H9 (cell line): ENCODE results near the gene CARD11. TPM values are rescaled to one million over a fixed set of nuclear protein-coding genes. Genes with fewer than 3 reads are reported as not detected.

Experiments used
- DNase-seq: peaks from one replicate; pipeline ENCODE4 v3.0.0-alpha.2; 2017
- H2AFZ ChIP-seq: one replicate; pipeline ENCODE4 v1.6.1; 2013; ENCODE audit warnings: mild to moderate bottlenecking, low read length, control low read depth, moderate library complexity
- H2AK5ac ChIP-seq: 2 replicates; pipeline ENCODE4 v1.6.1; 2013; ENCODE audit warnings: low read length, control low read depth, mixed read lengths; ENCODE audit not compliant: insufficient read length
- H2BK120ac ChIP-seq: one replicate; pipeline ENCODE4 v1.6.1; 2013; ENCODE audit warnings: low read depth, mild to moderate bottlenecking, low read length, control low read depth, inconsistent platforms; ENCODE audit not compliant: poor library complexity, severe bottlenecking
- H2BK12ac ChIP-seq: 2 replicates; pipeline ENCODE4 v1.6.1; 2013; ENCODE audit warnings: low read length, control low read depth, mixed read lengths, low read depth; ENCODE audit not compliant: insufficient read length
- H2BK15ac ChIP-seq: 2 replicates; pipeline ENCODE4 v1.6.1; 2013; ENCODE audit warnings: low read depth, low read length, control low read depth
- H2BK20ac ChIP-seq: one replicate; pipeline ENCODE4 v1.6.1; 2013; ENCODE audit warnings: low read depth, mild to moderate bottlenecking, low read length, control low read depth, inconsistent platforms; ENCODE audit not compliant: poor library complexity, severe bottlenecking
- H2BK5ac ChIP-seq: 2 replicates; pipeline ENCODE4 v1.6.1; 2013; ENCODE audit warnings: low read length, control low read depth, mixed read lengths; ENCODE audit not compliant: insufficient read length
- H3K14ac ChIP-seq: 2 replicates; pipeline ENCODE4 v1.6.1; 2013; ENCODE audit warnings: low read length, control low read depth; ENCODE audit not compliant: insufficient read depth
- H3K18ac ChIP-seq: 2 replicates; pipeline ENCODE4 v1.6.1; 2013; ENCODE audit warnings: low read depth, mild to moderate bottlenecking, mixed read lengths, low read length, control low read depth; ENCODE audit not compliant: insufficient read length
- H3K23ac ChIP-seq: 2 replicates; pipeline ENCODE4 v1.6.1; 2013; ENCODE audit warnings: low read length, control low read depth, mixed read lengths, low read depth; ENCODE audit not compliant: insufficient read length
- H3K23me2 ChIP-seq: 2 replicates; pipeline ENCODE4 v1.6.1; 2013; ENCODE audit warnings: low read depth, mild to moderate bottlenecking, mixed read lengths, low read length, control low read depth; ENCODE audit not compliant: insufficient read length, poor library complexity, severe bottlenecking
- H3K27ac ChIP-seq: 2 replicates; pipeline ENCODE4 v1.5.1; 2013; ENCODE audit warnings: low read length, control low read depth, mixed read lengths, low read depth; ENCODE audit not compliant: insufficient read length
- H3K27me3 ChIP-seq: 2 replicates; pipeline ENCODE4 v1.6.1; 2013; ENCODE audit warnings: low read length, control low read depth, inconsistent platforms; ENCODE audit not compliant: insufficient read depth
- H3K4ac ChIP-seq: 2 replicates; pipeline ENCODE4 v1.6.1; 2013; ENCODE audit warnings: low read depth, mild to moderate bottlenecking, control low read depth, inconsistent platforms, low read length, moderate library complexity
- H3K4me1 ChIP-seq: 2 replicates; pipeline ENCODE4 v1.6.1; 2013; ENCODE audit warnings: low read length, control low read depth, inconsistent platforms; ENCODE audit not compliant: insufficient read depth
- H3K4me2 ChIP-seq: 2 replicates; pipeline ENCODE4 v1.6.1; 2013; ENCODE audit warnings: low read length, control low read depth, mixed read lengths; ENCODE audit not compliant: insufficient read length, insufficient read depth
- H3K56ac ChIP-seq: 2 replicates; pipeline ENCODE4 v1.6.1; 2013; ENCODE audit warnings: low read depth, mild to moderate bottlenecking, mixed read lengths, low read length, control low read depth; ENCODE audit not compliant: insufficient read length
- H3K79me1 ChIP-seq: 2 replicates; pipeline ENCODE4 v1.6.1; 2013; ENCODE audit warnings: low read depth, mild to moderate bottlenecking, moderate library complexity, low read length, control low read depth, inconsistent platforms; ENCODE audit not compliant: insufficient read depth, poor library complexity, severe bottlenecking
- H3K79me2 ChIP-seq: 2 replicates; pipeline ENCODE4 v1.6.1; 2013; ENCODE audit warnings: low read length, control low read depth, inconsistent platforms; ENCODE audit not compliant: insufficient read depth
- H3K9ac ChIP-seq: 2 replicates; pipeline ENCODE4 v1.6.1; 2013; ENCODE audit warnings: low read length, control low read depth, mixed read lengths; ENCODE audit not compliant: insufficient read length; ENCODE audit errors: extremely low read depth
- H3K9me3 ChIP-seq: one replicate; pipeline ENCODE4 v1.6.1; 2013; ENCODE audit warnings: low read depth, low read length, inconsistent platforms; ENCODE audit not compliant: control insufficient read depth
- H3T11ph ChIP-seq: one replicate; pipeline ENCODE4 v1.6.1; 2013; ENCODE audit warnings: mild to moderate bottlenecking, low read length, control low read depth, inconsistent platforms
- H4K20me1 ChIP-seq: one replicate; pipeline ENCODE4 v1.6.1; 2013; ENCODE audit not compliant: control insufficient read depth, insufficient read length, insufficient read depth
- H4K5ac ChIP-seq: 2 replicates; pipeline ENCODE4 v1.6.1; 2013; ENCODE audit warnings: low read depth, mild to moderate bottlenecking, mixed read lengths, low read length, control low read depth; ENCODE audit not compliant: insufficient read length
- H4K8ac ChIP-seq: replicated peaks from 2 replicates; pipeline ENCODE4 v1.6.1; 2013; ENCODE audit warnings: low read length, control low read depth, mixed read lengths, low read depth; ENCODE audit not compliant: insufficient read length
- H4K91ac ChIP-seq: 2 replicates; pipeline ENCODE4 v1.6.1; 2013; ENCODE audit warnings: low read depth, mild to moderate bottlenecking, moderate library complexity, mixed read lengths, low read length, control low read depth; ENCODE audit not compliant: insufficient read length
- H3K27ac Mint-ChIP-seq, 3 experiments: 2 replicates in 2 of 3; 3 replicates in 1 of 3; pipeline ENCODE4 v1.8.0; 2020 to 2021; ENCODE audit warnings: mixed read lengths in 3 of 3, mild to moderate bottlenecking in 1 of 3, moderate library complexity in 1 of 3
- H3K27me3 Mint-ChIP-seq: 2 replicates; pipeline ENCODE4 v1.8.0; 2021; ENCODE audit warnings: low read depth, mild to moderate bottlenecking, moderate library complexity, mixed read lengths
- H3K36me3 Mint-ChIP-seq, 3 experiments: 2 replicates in 2 of 3; 3 replicates in 1 of 3; pipeline ENCODE4 v1.8.0; 2020 to 2021; ENCODE audit warnings: low read depth in 3 of 3, mixed read lengths in 3 of 3; ENCODE audit not compliant: insufficient read depth in 1 of 3
- H3K4me1 Mint-ChIP-seq, 2 experiments: 2 replicates each; pipeline ENCODE4 v1.8.0; 2020; ENCODE audit warnings: mixed read lengths in 2 of 2
- H3K4me3 Mint-ChIP-seq, 2 experiments: 2 replicates in 1 of 2; 3 replicates in 1 of 2; pipeline ENCODE4 v1.8.0; 2020 to 2021; ENCODE audit warnings: mild to moderate bottlenecking in 2 of 2, mixed read lengths in 2 of 2, moderate library complexity in 1 of 2
- H3K9me3 Mint-ChIP-seq, 2 experiments: 2 replicates in 1 of 2; 3 replicates in 1 of 2; pipeline ENCODE4 v1.8.0; 2020; ENCODE audit warnings: mild to moderate bottlenecking in 2 of 2, mixed read lengths in 2 of 2, moderate library complexity in 1 of 2
- CTCF ChIP-seq: fragments of 200-600 bp; sonication (generic); conservative IDR thresholded peaks from 3 replicates; pipeline ENCODE4 v1.8.0; 2021; ENCODE audit warnings: antibody characterized with exemption, mild to moderate bottlenecking
- WGBS: extraction: QIAGEN DNeasy Blood & Tissue Kit; methylation state at CpG from one replicate; pipeline ENCODE4 v1.1.7; 2013; ENCODE audit warnings: missing lambda C conversion rate, low lambda C conversion rate, mixed read lengths; ENCODE audit not compliant: insufficient read length; ENCODE audit errors: extremely low coverage; 5-methylcytosine and 5-hydroxymethylcytosine counted together
- total RNA-seq: library from RNA; stranded (reverse); gene quantifications from 2 replicates; pipeline ENCODE4 v1.2.1, GENCODE V29; 2021

CARD11 gene
- total RNA-seq, 1 experiment from 2014 or later, result 20.0 TPM

DNA sequence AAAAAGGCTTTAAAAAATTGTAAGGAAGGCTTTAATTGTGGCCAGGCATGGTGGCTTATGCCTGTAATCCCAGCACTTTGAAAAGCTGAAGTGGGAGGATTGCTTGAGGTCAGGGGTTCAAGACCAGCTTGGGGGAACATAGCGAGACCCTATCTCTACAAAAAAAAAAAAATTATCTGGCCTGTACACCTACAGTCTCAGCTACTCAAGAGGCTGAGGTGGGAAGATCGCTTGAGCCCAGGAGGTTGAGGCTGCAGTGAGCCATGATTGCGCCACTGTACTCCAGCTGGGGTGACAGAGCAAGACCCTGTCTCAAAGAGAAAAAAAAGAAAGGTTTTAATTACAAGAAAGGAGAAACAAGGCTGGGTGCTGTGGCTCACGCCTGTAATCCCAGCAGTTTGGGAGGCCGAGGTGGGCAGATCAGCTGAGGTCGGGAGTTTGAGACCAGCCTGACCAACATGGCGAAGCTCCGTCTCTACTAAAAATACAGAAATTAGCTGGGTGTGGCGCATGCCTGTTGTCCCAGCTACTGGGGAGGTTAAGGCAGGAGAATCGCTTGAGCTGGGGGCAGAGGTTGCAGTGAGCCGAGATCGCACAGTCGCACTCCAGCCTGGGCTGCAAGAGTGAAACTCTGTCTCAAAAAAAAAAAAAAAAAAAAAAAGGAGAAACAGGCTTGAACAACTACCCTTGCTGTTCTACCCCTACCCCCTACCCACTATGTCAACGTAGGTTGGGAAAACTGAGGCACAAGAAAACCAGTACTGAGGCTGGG, 83.7 kb downstream of the CARD11 start:
- H3T11ph ChIP-seq, result no peak overlapping the region
- H3K27me3 ChIP-seq, result no peaks in the 10 kb centered on the region
- TF ChIP-seq CTCF, result no peak
- H2AK5ac ChIP-seq, result no peak overlapping the region
- H3K14ac ChIP-seq, result no peak overlapping the region
- Mint-ChIP-seq H3K4me3 (no peak overlapping the region), H3K9me3 (peaks cover 3 to 5% of the 10 kb centered on the region in 2 experiments; a peak in 4 of 5 replicates), H3K4me1 (no peaks in the 10 kb centered on the region), H3K36me3 (peaks cover 1 to 10% (median 8%) of the 10 kb centered on the region in 3 experiments; a peak in 4 of 7 replicates), H3K27me3 (no peaks in the 10 kb centered on the region; the same call in 1 of the 2 replicates), H3K27ac (peak overlapping the region in 2 of 3 experiments; percentile 60 to 91; a peak in 1 of 7 replicates)
- H3K23ac ChIP-seq, result no peak overlapping the region
- no peak overlapping the region for H2BK5ac ChIP-seq
- H2AFZ ChIP-seq, result no peak overlapping the region
- no peak for DNase-seq
- H3K18ac ChIP-seq, result no peak overlapping the region
- no peaks in the 10 kb centered on the region for H3K23me2 ChIP-seq
- H4K91ac ChIP-seq, result no peak overlapping the region
- no peaks in the 10 kb centered on the region for H3K9me3 ChIP-seq
- no peak overlapping the region for H4K5ac ChIP-seq
- no peak overlapping the region for H3K56ac ChIP-seq
- no peaks in the 10 kb centered on the region for H3K4me1 ChIP-seq
- no peak overlapping the region for H2BK20ac ChIP-seq
- H3K4me2 ChIP-seq, result no peak overlapping the region
- H3K9ac ChIP-seq, result no peak overlapping the region
- H2BK15ac ChIP-seq, result no peak overlapping the region
- no peaks in the 10 kb centered on the region for H3K79me1 ChIP-seq
- H2BK12ac ChIP-seq, result no peak overlapping the region
- H3K79me2 ChIP-seq, result no peaks in the 10 kb centered on the region
- H3K4ac ChIP-seq, result no peak overlapping the region
- no peak overlapping the region for H2BK120ac ChIP-seq
- WGBS, result no CpG with 5 or more reads among the region's 14 CpGs
- no peak overlapping the region for H3K27ac ChIP-seq
- no peaks in the 10 kb centered on the region for H4K20me1 ChIP-seq
- H4K8ac ChIP-seq, result no peak overlapping the region
